Lower leg skin (tissue), 4 donors: ENCODE data around the gene SPACDR. TPM values are rescaled to one million over a fixed set of nuclear protein-coding genes. Genes with fewer than 3 reads are reported as not detected.
"Not testable (repeated sequence)": the region's sequence is repeated elsewhere in the genome, so short reads cannot be mapped to it uniquely, and the experiment has no call there.

ENCODE experiments used
- DNase-seq, 2 donors: peaks; one replicate each; pipeline ENCODE4 v3.0.0-alpha.2; 2019; ENCODE audit warnings: low spot score in 2 of 2
- H3K4me3 ChIP-seq: fragments of 200-600 bp; sonication (generic); 2 replicates; pipeline ENCODE4 v1.5.1; 2017; ENCODE audit warnings: mild to moderate bottlenecking, low read depth; ENCODE audit not compliant: poor library complexity, severe bottlenecking
- CTCF ChIP-seq, 3 donors: fragments of 450-650 bp; IDR thresholded peaks; one replicate each; pipeline ENCODE4 v1.5.1; 2016; ENCODE audit warnings: antibody characterized with exemption in 3 of 3, mild to moderate bottlenecking in 3 of 3, moderate library complexity in 2 of 3
- POLR2A ChIP-seq, 2 donors: fragments of 450-650 bp; IDR thresholded peaks; one replicate each; pipeline ENCODE4 v1.6.1; 2016 to 2017; ENCODE audit warnings: antibody characterized with exemption in 2 of 2, mild to moderate bottlenecking in 1 of 2, moderate library complexity in 1 of 2
- WGBS, 2 donors: methylation state at CpG; one replicate each; pipeline ENCODE4 v1.1.5; 2018; 5-methylcytosine and 5-hydroxymethylcytosine counted together
- intact Hi-C: fragments of 100-400 bp; cut with DNase I; formaldehyde crosslinking; loops from one replicate; pipeline ENCODE4 v1.15.0; 2023; ENCODE audit warnings: low total_unique reads
- total RNA-seq, 4 donors: library from RNA; depleted of rRNA; stranded (reverse); fragments of >200 nt; gene quantifications; one replicate each; pipeline ENCODE4 v1.1.0, GENCODE V29; 2016

SPACDR gene
- total RNA-seq, 4 donors from 2014 or later = 0.26 to 1.5 TPM; not detected in 2

GRCh38 chr7:100441641-100442535 lies 22.2 kb downstream of the SPACDR start:
- TF ChIP-seq POLR2A (IDR thresholded peaks at IDR 0.05) (no peak), CTCF (IDR thresholded peaks at IDR 0.05) (no peak)
- intact Hi-C loops = no loop called here
- DNase-seq = peak in 1 of 2 donors; percentile 65

GRCh38 chr7:100439244-100439643 lies 24.8 kb downstream of the SPACDR start:
- DNase-seq = peak in 1 of 2 donors; percentile 53
- 89 to 91% methylated on average over 7 of the region's 7 CpGs for WGBS, 2 donors

More at GRCh38 chr7:100441641-100442535, 22.2 kb downstream of the SPACDR start:
- no peak overlapping the region for H3K4me3 ChIP-seq
- WGBS, 2 donors = 87 to 92% methylated on average over 11 of the region's 11 CpGs

GRCh38 chr7:100438731-100439130 lies 25.3 kb downstream of the SPACDR start:
- WGBS, 2 donors = 92 to 96% methylated on average over 8 of the region's 8 CpGs
- intact Hi-C loops, H3K4me3 ChIP-seq: not testable (repeated sequence)
- peak in 1 of 2 donors; percentile 63 for DNase-seq

More at GRCh38 chr7:100439244-100439643, 24.8 kb downstream of the SPACDR start:
- intact Hi-C loops, H3K4me3 ChIP-seq: not testable (repeated sequence)

GRCh38 chr7:100438172-100438571 lies 25.9 kb downstream of the SPACDR start:
- no peak overlapping the region for H3K4me3 ChIP-seq
- no peak for DNase-seq
- TF ChIP-seq CTCF (IDR thresholded peaks at IDR 0.05) (no peak), POLR2A (IDR thresholded peaks at IDR 0.05) (no peak)
- intact Hi-C loops = no loop called here
- WGBS, 2 donors = 49 to 50% methylated on average over 2 of the region's 2 CpGs

- TF ChIP-seq POLR2A (IDR thresholded peaks at IDR 0.05) (no peak), CTCF (IDR thresholded peaks at IDR 0.05) (no peak)
- WGBS, 2 donors = 86 to 87% methylated on average over 28 of the region's 28 CpGs
- no peak overlapping the region for H3K4me3 ChIP-seq
- intact Hi-C loops = no loop called here
- DNase-seq = peak in 1 of 2 donors; percentile 87
Measured at GRCh38 chr7:100437150-100438100, 26.6 kb downstream of the SPACDR start.

GRCh38 chr7:100435401-100436304 lies 28.4 kb downstream of the SPACDR start:
- peak in 1 of 2 donors; percentile 91 for DNase-seq
- 2% methylated on average over 62 to 66 of the region's 81 CpGs for WGBS, 2 donors
- peak overlapping the region; percentile 85 for H3K4me3 ChIP-seq
- intact Hi-C loops = no loop called here
- no peak for TF ChIP-seq POLR2A (IDR thresholded peaks at IDR 0.05)
- TF ChIP-seq CTCF (IDR thresholded peaks at IDR 0.05) = no peak
